ENCODE results near the gene HIP1R.

- TF ChIP-seq CTCF (IDR thresholded peaks at IDR 0.05) (no peak), POLR2AphosphoS5 (IDR thresholded peaks at IDR 0.05; ENCODE audit: low read depth, low read length) (no peak)
Measured at GRCh38 chr12:122846622-122847515, 11.6 kb downstream of the HIP1R start.
